DOHH2 (cell line): ENCODE data around the gene CDKN2B-AS1.

ENCODE experiments used
- CTCF ChIP-seq: fragments of 200-600 bp; sonication (generic); IDR thresholded peaks from one replicate; pipeline ENCODE4 v1.5.1; 2014; ENCODE audit warnings: antibody characterized with exemption, mild to moderate bottlenecking, low read depth, low read length; ENCODE audit not compliant: poor library complexity, severe bottlenecking
- EZH2phosphoT487 ChIP-seq: fragments of 200-600 bp; sonication (generic); IDR thresholded peaks from 2 replicates; pipeline ENCODE4 v1.6.1; 2017; ENCODE audit warnings: borderline replicate concordance, mild to moderate bottlenecking, antibody characterized with exemption, low read length, moderate library complexity, mixed read lengths

- TF ChIP-seq CTCF, result no peak
- no peak for TF ChIP-seq EZH2phosphoT487
Measured at GRCh38 chr9:22055090-22055489, 60.5 kb downstream of the CDKN2B-AS1 start.
